Measurements from ENCODE around the gene CDC42SE1. TPM values are rescaled to one million over a fixed set of nuclear protein-coding genes. Genes with fewer than 3 reads are reported as not detected.

CDC42SE1 gene
- total RNA-seq, 4 donors from 2014 or later: 48.6 to 87.5 (median 58.6) TPM

- no peaks in the 10 kb centered on the region for H3K9me3 ChIP-seq
- TF ChIP-seq POLR2A (IDR thresholded peaks at IDR 0.05) (no peak), CTCF (IDR thresholded peaks at IDR 0.05) (no peak)
- H3K4me1 ChIP-seq: peaks cover 0 to 33% (median 16%) of the 10 kb centered on the region in 4 donors
These were observed 730 bp downstream of the CDC42SE1 start for GRCh38 chr1:151058692-151059091.

GRCh38 chr1:151056149-151056548 is 3.3 kb downstream of the CDC42SE1 start:
- Histone ChIP-seq H3K36me3 (peaks cover 0 to 45% (median 5%) of the 10 kb centered on the region in 3 donors), H3K4me3 (peak overlapping the region; percentile 8 to 94 (median 80)), H3K9me3 (no peaks in the 10 kb centered on the region), H3K27me3 (no peaks in the 10 kb centered on the region), H3K4me1 (peaks cover 0 to 33% (median 16%) of the 10 kb centered on the region in 4 donors), H3K27ac (peak overlapping the region; percentile 94 to 96 (median 96))
- no peak for TF ChIP-seq POLR2A (IDR thresholded peaks at IDR 0.05)
- TF ChIP-seq CTCF (IDR thresholded peaks at IDR 0.05): no peak
- peak in 1 of 3 donors; percentile 54 for DNase-seq

More at GRCh38 chr1:151058692-151059091, 730 bp downstream of the CDC42SE1 start:
- Histone ChIP-seq H3K36me3 (peaks cover 0 to 22% (median 5%) of the 10 kb centered on the region in 3 donors), H3K27ac (peak overlapping the region; percentile 94 to 96 (median 96)), H3K4me3 (peak overlapping the region; percentile 72 to 94 (median 87)), H3K27me3 (no peaks in the 10 kb centered on the region)
- peak in 2 of 3 donors; percentile 53 to 56 for DNase-seq

GRCh38 chr1:151055581-151055980 is 3.8 kb downstream of the CDC42SE1 start:
- Histone ChIP-seq H3K27ac (peak overlapping the region; percentile 94 to 96 (median 96)), H3K27me3 (no peaks in the 10 kb centered on the region), H3K4me1 (peaks cover 0 to 33% (median 16%) of the 10 kb centered on the region in 4 donors), H3K9me3 (no peaks in the 10 kb centered on the region), H3K4me3 (peak overlapping the region in 3 of 4 donors; percentile 8 to 94 (median 72)), H3K36me3 (peaks cover 0 to 45% (median 5%) of the 10 kb centered on the region in 3 donors)
- no peak for DNase-seq
- TF ChIP-seq POLR2A (IDR thresholded peaks at IDR 0.05) (no peak), CTCF (IDR thresholded peaks at IDR 0.05) (no peak)

- Histone ChIP-seq H3K4me1 (peaks cover 0 to 33% (median 16%) of the 10 kb centered on the region in 4 donors), H3K27me3 (no peaks in the 10 kb centered on the region), H3K27ac (peak overlapping the region; percentile 94 to 96 (median 96)), H3K36me3 (peaks cover 0 to 45% (median 5%) of the 10 kb centered on the region in 3 donors), H3K9me3 (no peaks in the 10 kb centered on the region), H3K4me3 (peak overlapping the region in 1 of 4 donors; percentile 72)
- DNase-seq: no peak
- TF ChIP-seq CTCF (IDR thresholded peaks at IDR 0.05) (no peak), POLR2A (IDR thresholded peaks at IDR 0.05) (peak in 1 of 2 donors; percentile 30)
These were observed 4.4 kb downstream of the CDC42SE1 start for GRCh38 chr1:151054971-151055547.

- H3K4me1 ChIP-seq: peaks cover 0 to 32% (median 14%) of the 10 kb centered on the region in 4 donors
- H3K27ac ChIP-seq: no peak overlapping the region
These were observed 7.9 kb downstream of the CDC42SE1 start for GRCh38 chr1:151051356-151052009.

More at GRCh38 chr1:151051356-151052009, 7.9 kb downstream of the CDC42SE1 start:
- H3K36me3 ChIP-seq: peaks cover 0 to 45% (median 5%) of the 10 kb centered on the region in 3 donors
- H3K4me3 ChIP-seq: no peak overlapping the region
- no peak for TF ChIP-seq CTCF (IDR thresholded peaks at IDR 0.05)
- TF ChIP-seq POLR2A (IDR thresholded peaks at IDR 0.05): no peak
- H3K27me3 ChIP-seq: no peaks in the 10 kb centered on the region
- no peaks in the 10 kb centered on the region for H3K9me3 ChIP-seq
- DNase-seq: no peak
